Activated effector memory CD4-positive, alpha-beta T cell treated with Interleukin-2 at 50 U/mL for 16 hours (primary cell): Measurements from ENCODE around the gene GBE1.

ENCODE experiments used
- DNase-seq: peaks from one replicate; pipeline ENCODE4 v3.0.0-alpha.2; 2020

Gene GBE1

DNA sequence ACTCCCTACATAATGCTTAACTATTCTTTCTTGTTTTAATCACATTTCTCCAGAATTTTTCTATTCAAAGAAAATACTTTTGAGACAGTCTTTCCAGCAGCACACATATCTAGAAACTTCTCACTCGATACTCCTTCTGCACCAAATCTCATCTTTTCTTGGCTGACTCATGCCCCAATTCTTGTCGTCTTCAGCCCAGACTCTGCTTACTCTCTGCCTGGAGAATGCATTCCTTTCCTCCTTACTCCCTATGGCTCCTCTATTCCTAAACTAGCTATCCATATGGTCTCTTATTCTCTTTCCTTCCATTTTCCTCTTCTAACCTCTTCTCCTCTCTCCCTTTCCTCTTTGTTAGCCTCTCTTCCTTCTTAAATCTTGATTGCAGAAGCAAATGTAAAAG lies 158.7 kb downstream of the GBE1 start:
- DNase-seq: no peak

GRCh38 chr3:81601707-81602305 lies 159.6 kb downstream of the GBE1 start:
- no peak for DNase-seq

DNA sequence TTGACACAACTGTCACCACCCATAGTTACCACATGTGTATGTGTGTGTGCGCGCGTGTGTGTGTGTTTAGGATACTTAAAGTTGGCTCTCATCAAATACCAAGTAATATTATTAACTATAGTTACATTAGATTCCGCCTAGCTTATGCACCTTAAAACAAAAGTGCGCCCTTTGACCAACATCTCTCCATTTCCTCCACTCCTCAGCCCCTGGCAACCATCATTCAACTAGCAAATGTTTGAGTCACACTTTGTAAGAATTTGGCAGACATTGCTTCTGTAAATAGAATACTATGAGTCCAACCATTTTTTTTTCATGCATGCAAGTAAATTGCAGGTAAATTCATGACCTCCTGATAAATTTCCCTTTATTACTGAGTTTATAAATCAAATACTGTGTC lies 169.3 kb downstream of the GBE1 start:
- DNase-seq: no peak

- no peak for DNase-seq
These were observed 175.5 kb downstream of the GBE1 start for GRCh38 chr3:81585937-81586336.

DNA sequence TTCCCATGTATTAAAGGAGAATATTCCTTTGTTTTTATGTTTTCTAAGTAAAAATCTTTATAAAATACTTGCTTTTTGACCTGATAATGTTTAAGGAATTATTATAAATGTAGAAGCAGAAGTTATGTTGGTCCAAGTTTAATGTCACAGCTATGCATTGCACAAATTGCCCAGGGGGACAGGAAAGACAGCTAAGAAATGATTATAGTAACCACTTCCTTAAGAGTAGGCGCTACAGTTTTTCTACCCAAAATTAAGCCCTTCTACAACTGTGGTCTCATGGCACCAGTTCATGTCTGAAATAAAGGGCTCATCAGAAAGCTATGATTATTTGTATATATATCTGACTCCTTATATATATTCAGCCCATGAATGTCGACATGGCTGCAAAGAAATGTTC lies 176.4 kb downstream of the GBE1 start:
- DNase-seq: no peak

DNA sequence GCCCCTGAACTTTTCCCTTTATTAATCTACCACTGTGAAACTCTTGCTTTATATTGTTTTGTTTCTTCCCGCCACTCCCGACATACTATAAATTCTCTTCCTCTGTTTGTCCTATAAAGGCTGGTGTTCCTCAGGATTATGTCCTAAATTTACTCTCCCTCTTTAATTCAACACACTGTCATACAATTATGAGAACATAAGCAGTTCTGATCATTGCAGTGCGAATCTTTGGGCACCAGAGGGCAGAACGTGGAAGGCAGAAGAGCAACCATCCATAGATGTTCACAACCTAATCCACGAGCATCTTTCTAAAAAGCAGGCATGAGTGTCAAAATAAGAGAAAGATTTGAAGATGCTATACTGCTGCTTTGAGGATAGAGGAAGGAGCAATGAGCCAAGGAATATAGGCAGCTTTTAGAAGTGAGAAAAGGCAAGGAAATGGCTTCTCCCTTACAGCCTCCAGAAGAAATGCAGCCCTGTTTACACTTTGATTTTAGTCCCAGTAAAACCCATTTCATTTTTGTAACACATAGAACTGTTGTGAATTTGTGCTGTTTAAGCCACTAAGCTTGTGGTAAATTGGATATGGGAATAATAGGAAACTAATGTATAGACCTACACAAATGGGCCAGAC lies 179.4 kb downstream of the GBE1 start:
- no peak for DNase-seq

- DNase-seq: no peak
These were observed 181.1 kb downstream of the GBE1 start for GRCh38 chr3:81580355-81580754.

GRCh38 chr3:81579744-81580143 lies 181.7 kb downstream of the GBE1 start:
- no peak for DNase-seq

DNA sequence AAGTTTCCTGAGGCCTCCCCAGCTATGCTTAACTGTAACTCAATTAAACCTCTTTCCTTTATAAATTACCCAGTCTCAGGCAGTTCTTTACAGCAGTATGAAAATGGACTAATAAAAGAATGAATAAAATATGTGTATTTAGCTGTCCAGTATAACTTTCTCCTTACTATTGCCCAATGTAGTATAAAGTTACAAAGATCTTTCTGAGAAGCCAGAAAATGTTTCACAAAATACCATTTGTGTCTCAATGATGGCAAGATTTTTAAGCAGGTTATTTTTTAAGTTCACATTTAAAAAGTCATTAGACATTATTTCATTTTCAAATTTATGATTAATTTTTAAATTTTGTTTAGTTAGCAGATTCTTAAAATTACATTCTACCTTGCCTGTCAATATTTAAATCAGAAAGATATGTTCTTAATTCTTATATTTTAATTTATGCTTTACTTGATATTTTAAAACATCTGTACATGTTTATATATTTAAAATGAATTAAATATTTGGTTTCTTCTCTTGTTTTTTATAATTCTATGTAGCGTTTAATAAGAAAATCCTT lies 189.2 kb downstream of the GBE1 start:
- no peak for DNase-seq

- DNase-seq: no peak
These were observed 193.1 kb downstream of the GBE1 start for GRCh38 chr3:81568378-81568777.

DNA sequence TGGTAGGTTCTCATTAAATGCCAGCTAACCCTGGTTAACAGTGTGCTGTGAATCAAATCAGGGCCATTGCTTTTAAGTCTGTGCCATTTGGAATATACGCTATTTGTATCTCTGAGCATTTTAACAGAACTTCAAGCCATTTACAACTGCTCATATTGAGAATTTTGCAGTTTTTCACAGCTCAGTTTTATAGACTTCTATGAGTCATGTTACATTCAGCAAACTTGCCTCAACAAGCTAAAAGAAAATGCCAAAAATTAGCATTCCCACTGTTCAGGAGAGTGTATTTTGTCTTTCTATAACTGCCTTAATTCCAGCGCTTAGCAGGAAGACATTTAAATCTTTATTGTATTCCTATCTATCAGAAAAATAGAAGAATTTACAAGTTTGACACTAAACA lies 196.4 kb downstream of the GBE1 start:
- no peak for DNase-seq

DNA sequence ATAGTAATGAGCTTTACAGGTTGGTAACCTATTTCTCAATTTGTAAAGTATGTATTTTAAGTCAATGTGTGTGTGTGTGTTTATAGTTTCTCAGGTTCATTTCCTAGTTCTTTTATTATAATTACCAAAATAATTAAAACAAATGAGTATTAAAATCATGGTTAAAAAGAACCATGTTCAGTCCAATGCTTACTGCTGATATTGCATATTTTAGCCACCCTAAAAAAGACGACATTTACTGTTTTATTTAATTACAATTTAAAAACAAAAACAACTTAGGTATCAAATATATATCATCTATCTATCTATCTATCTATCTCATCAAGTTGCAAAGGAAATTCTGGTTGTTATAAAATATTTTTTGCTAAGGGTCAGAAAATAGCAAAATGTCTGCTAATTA lies 203.3 kb downstream of the GBE1 start:
- DNase-seq: no peak

DNA sequence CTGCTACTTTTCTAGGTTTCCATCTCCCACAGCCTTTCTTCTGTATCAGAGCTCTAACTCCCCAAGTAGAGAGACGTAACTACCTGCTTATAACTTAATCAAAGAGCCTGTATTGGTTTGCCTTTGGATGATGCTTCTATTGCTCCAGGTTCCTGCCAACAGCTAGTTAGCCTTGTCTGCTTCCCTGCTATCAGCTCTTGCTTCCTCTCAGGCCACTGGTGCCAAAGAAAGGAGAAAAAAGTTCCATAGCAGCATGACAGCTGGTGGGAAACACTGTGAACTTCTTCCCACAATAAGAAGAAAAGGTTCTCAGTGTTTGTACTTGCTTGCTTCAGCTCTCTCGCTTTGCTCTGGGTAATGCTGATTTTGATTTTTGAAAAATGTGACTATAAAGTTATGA lies 206.6 kb downstream of the GBE1 start:
- DNase-seq: no peak

DNA sequence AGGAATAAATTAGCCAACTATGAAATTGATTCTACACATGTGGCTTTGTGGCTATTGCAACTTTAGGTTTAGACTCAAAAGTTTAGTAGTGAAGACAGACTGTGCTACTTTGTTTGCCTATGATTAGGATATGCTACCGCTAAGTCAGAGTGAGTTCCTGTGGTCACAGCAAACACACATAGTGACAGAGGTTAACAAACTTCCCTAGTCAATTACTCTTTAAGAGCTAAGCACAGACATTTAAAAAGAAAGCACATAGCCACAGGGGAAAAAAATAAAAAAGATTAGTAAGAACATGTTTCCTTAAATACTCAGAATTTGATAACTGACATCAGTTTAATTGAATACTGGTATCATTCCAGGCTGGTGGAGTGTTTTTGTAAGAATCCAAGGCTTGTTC lies 207.1 kb downstream of the GBE1 start:
- DNase-seq: no peak

- no peak for DNase-seq
These were observed 211.0 kb downstream of the GBE1 start for GRCh38 chr3:81550415-81550814.

DNA sequence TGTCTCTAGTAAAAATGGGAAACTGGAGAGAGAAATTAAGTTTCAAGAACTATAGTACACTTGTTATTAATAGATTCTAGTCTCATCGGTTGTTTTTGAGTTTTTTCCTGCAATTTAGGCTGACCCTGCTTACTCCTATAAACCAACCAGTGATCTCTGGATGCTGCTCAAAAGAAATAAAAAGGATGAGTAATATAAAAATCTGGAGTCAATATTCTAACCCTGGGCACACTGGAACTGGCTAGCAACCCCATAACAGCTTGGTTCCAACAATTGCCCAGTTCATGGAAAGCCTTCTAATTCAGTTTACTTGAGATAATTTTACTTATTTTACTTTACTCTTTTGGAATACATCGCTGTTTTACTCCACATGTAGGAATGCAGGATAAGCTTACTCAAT lies 211.6 kb downstream of the GBE1 start:
- no peak for DNase-seq

- DNase-seq: no peak
These were observed 212.1 kb downstream of the GBE1 start for GRCh38 chr3:81549388-81549787.

GRCh38 chr3:81545572-81545971 lies 215.9 kb downstream of the GBE1 start:
- DNase-seq: no peak

DNA sequence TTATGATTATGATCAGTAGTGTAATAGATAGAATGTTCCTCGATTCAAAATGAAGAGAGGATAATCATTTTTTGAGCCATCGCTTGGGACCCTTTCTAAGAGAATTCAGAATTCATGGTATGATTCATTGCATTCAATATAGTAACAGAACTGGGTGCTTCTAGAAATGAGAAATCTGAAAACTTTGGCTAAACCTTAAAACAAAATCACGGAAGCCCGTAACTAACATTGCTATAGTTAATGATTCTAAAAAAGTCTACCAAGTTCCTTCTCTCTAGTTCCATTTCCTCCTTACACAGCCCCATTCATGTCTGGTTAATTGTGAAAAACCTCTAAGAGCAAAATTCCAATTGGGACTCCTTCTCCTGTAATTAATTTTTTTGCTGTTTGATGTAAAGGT lies 217.1 kb downstream of the GBE1 start:
- no peak for DNase-seq

- DNase-seq: no peak
These were observed 220.7 kb downstream of the GBE1 start for GRCh38 chr3:81540787-81541186.

DNA sequence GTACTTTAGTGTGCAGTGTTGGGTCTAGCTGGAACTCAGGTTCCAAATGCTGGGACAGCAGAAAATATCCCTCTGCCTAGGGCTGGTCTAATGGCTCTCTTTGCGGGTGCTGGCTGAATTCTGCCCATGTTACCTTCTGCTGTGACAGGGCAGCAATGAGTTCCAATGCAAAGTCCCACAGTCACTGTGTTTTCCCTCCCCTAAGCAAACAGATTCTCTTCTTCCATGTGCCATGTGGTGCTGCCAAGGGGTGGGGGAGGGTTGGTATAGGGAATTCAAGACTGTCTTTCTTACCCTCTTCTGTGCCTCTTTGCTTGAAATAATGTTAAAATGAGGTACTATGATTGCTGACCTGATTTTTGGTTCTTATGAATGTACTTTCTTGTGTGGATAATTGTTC lies 229.6 kb downstream of the GBE1 start:
- no peak for DNase-seq

DNA sequence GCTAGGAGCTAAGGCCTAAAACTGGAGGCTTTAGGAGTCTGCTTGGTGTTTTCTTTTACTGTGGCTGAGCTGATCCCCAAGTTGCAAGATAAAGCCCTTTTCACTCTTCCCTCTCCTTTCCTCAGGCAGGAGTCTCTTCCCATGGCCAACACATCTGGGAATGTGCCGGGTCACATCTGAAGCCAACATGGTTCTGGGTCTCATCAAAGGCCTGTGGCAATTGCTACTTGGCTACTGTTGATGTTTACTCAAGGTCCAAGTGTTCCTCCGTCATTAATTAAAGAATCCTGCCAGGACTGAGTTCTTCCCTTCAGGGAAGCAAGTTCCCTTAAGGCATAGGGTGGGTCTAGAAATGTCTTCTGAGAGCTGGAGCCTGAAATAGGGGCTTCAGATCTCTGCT lies 230.2 kb downstream of the GBE1 start:
- no peak for DNase-seq

DNA sequence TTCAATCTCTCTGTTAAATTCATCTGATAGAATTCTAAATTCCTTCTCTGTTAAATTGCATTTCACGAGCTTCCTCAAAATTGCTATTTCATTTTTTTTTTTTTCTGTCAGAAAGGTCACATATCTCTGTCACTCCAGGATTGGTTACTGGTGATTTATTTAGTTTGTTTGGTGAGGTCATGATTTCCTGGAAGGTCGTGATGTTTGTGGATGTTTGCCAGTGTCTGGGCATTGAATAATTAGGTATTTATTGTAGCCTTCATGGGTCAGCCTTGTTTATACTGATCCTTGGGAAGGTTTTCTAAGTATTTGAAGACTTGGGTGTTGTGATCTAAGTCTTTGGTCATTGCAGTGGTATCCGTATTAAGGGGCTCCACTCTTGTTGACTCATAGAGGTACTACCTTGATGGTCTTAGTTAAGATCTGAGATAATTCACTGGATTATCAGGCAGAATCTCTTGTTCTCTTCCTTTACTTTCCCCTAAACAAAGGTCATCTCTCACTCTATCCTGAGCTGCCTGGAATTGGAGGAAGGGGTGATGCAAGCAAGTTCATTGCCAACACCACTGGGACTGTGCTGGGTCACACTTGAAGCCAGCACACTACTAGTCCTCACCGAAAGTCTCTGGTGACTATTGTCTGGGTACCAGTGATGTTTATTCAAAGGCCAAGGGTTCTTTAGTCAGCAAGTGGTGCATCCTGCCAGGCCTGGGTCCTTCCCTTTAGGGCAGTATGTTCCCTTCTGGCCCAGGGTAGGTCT lies 231.1 kb downstream of the GBE1 start:
- DNase-seq: no peak

DNA sequence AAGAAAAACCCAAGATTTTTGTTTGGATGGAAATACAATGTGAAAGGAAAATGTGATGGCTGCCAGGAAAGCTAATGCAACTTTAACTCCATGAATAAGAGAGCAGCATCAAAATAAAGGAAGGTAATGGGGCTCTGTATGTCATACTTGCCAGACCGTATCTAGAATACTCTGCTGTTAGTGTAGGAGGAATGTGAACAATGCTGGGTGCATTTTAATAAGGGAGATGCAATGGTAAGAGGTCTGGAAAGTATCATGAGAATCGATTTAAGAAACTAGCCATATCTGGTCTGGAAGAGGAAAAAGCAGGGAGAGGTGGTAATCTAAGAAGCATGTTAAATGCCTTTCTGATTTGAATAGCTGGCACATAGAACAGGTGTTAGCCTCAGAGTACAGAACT lies 239.6 kb downstream of the GBE1 start:
- no peak for DNase-seq
